Chondrocyte (in vitro differentiated cells): ENCODE data around the gene PSMB11. TPM values are rescaled to one million over a fixed set of nuclear protein-coding genes. Genes with fewer than 3 reads are reported as not detected.

ENCODE experiments used
- DNase-seq: peaks from one replicate; pipeline ENCODE4 v3.0.0; 2021; ENCODE audit warnings: mixed read lengths, low spot score
- H3K27ac Mint-ChIP-seq: one replicate; pipeline ENCODE4 v1.8.0; 2021; ENCODE audit warnings: mild to moderate bottlenecking, moderate library complexity, mixed read lengths; ENCODE audit not compliant: unreplicated experiment
- H3K27me3 Mint-ChIP-seq: 2 replicates; pipeline ENCODE4 v1.8.0; 2021; ENCODE audit warnings: low read depth, mixed read lengths
- H3K36me3 Mint-ChIP-seq: 2 replicates; pipeline ENCODE4 v1.8.0; 2021; ENCODE audit warnings: low read depth, mixed read lengths
- H3K4me1 Mint-ChIP-seq: 2 replicates; pipeline ENCODE4 v1.8.0; 2021; ENCODE audit warnings: low read depth, mild to moderate bottlenecking, mixed read lengths
- H3K4me3 Mint-ChIP-seq: one replicate; pipeline ENCODE4 v1.8.0; 2021; ENCODE audit warnings: mild to moderate bottlenecking, moderate library complexity, mixed read lengths; ENCODE audit not compliant: unreplicated experiment
- H3K9me3 Mint-ChIP-seq: 2 replicates; pipeline ENCODE4 v1.8.0; 2021; ENCODE audit warnings: low read depth, mixed read lengths
- CTCF ChIP-seq: fragments of 200-600 bp; sonication (generic); IDR thresholded peaks from 2 replicates; pipeline ENCODE4 v1.5.0; 2021; ENCODE audit warnings: antibody characterized with exemption, mild to moderate bottlenecking, moderate library complexity
- total RNA-seq: library from RNA; stranded (reverse); gene quantifications from 3 replicates; pipeline ENCODE4 v1.2.1, GENCODE V29; 2021

PSMB11 gene
- total RNA-seq, 1 donor from 2014 or later = not detected

GRCh38 chr14:23057757-23058653 is 16.0 kb downstream of the PSMB11 start:
- Mint-ChIP-seq H3K36me3 (peaks cover 24% of the 10 kb centered on the region), H3K4me3 (peak overlapping the region; percentile 79), H3K4me1 (peaks cover 39% of the 10 kb centered on the region), H3K9me3 (no peaks in the 10 kb centered on the region), H3K27me3 (no peaks in the 10 kb centered on the region), H3K27ac (peak overlapping the region; percentile 86)
- no peak for DNase-seq
- TF ChIP-seq CTCF = peak; percentile 99

GRCh38 chr14:23058654-23059504 is 16.9 kb downstream of the PSMB11 start:
- H3K4me1 Mint-ChIP-seq = peaks cover 44% of the 10 kb centered on the region
- no peak for DNase-seq
- peak overlapping the region; percentile 86 for H3K27ac Mint-ChIP-seq
- H3K4me3 Mint-ChIP-seq = no peak overlapping the region
- H3K9me3 Mint-ChIP-seq = no peaks in the 10 kb centered on the region
- peaks cover 31% of the 10 kb centered on the region for H3K36me3 Mint-ChIP-seq
- H3K27me3 Mint-ChIP-seq = no peaks in the 10 kb centered on the region
- no peak for TF ChIP-seq CTCF

GRCh38 chr14:23060536-23061260 is 18.7 kb downstream of the PSMB11 start:
- DNase-seq = no peak
- Mint-ChIP-seq H3K4me1 (peaks cover 45% of the 10 kb centered on the region), H3K27ac (peak overlapping the region; percentile 36)

GRCh38 chr14:23062002-23062401 is 20.0 kb downstream of the PSMB11 start:
- Mint-ChIP-seq H3K27me3 (no peaks in the 10 kb centered on the region), H3K4me3 (peak overlapping the region; percentile 25), H3K27ac (peak overlapping the region; percentile 92), H3K9me3 (no peaks in the 10 kb centered on the region), H3K36me3 (peaks cover 39% of the 10 kb centered on the region), H3K4me1 (peaks cover 36% of the 10 kb centered on the region)
- TF ChIP-seq CTCF = no peak
- no peak for DNase-seq

More at GRCh38 chr14:23060536-23061260, 18.7 kb downstream of the PSMB11 start:
- H3K9me3 Mint-ChIP-seq = no peaks in the 10 kb centered on the region
- H3K36me3 Mint-ChIP-seq = peaks cover 34% of the 10 kb centered on the region
- no peak for TF ChIP-seq CTCF
- no peak overlapping the region for H3K4me3 Mint-ChIP-seq
- no peaks in the 10 kb centered on the region for H3K27me3 Mint-ChIP-seq
